ENCODE measurements around the gene FBXL3. TPM values are rescaled to one million over a fixed set of nuclear protein-coding genes. Genes with fewer than 3 reads are reported as not detected.

FBXL3 gene
- total and polyA plus RNA-seq, 2 experiments from 2014 or later: 5.0 to 14.6 TPM

- TF ChIP-seq CTCF (conservative IDR thresholded peaks at IDR 0.05; ENCODE audit: low read depth in 2 of 2) (no peak), NANOG (IDR thresholded peaks at IDR 0.05; ENCODE audit: borderline replicate concordance) (no peak), ZNF114 (CRISPR knock-in tag; IDR thresholded peaks at IDR 0.05) (no peak), ZNF331 (CRISPR knock-in tag; IDR thresholded peaks at IDR 0.05; ENCODE audit: low read depth) (no peak), ETS1 (IDR thresholded peaks at IDR 0.05) (no peak), EZH2 (IDR thresholded peaks at IDR 0.05; ENCODE audit: low read depth, unreplicated experiment) (no peak)
Observed at GRCh38 chr13:77040076-77040475, 13.1 kb upstream of the FBXL3 start (continued).

GRCh38 chr13:77038907-77039480, 12.0 kb upstream of the FBXL3 start:
- H3K4me1 Mint-ChIP-seq: no peaks in the 10 kb centered on the region
- H3K27ac ChIP-seq (ENCODE audit: low read depth): no peak overlapping the region
- H4K20me1 ChIP-seq (replicated peaks; ENCODE audit: insufficient read depth): no peaks in the 10 kb centered on the region
- H3K79me2 ChIP-seq (replicated peaks; ENCODE audit: insufficient read depth): no peaks in the 10 kb centered on the region
- no peak overlapping the region for H3K4me3 ChIP-seq
- no peak for DNase-seq (ENCODE audit: low spot score)
- no peaks in the 10 kb centered on the region for H3K27me3 Mint-ChIP-seq (ENCODE audit: insufficient read depth, low read depth, poor library complexity)
- H3K27ac Mint-ChIP-seq: no peak overlapping the region
- no peaks in the 10 kb centered on the region for H3K9me3 Mint-ChIP-seq
- H3K4me2 ChIP-seq: no peak overlapping the region
- no peaks in the 10 kb centered on the region for H3F3A ChIP-seq (replicated peaks; ENCODE audit: low read depth)
- no peaks in the 10 kb centered on the region for H3K4me1 ChIP-seq (ENCODE audit: insufficient read depth)
- no peaks in the 10 kb centered on the region for H3K36me3 ChIP-seq (ENCODE audit: insufficient read depth)
- no peaks in the 10 kb centered on the region for H3K36me3 Mint-ChIP-seq (ENCODE audit: low read depth)
- H3K4me3 Mint-ChIP-seq: no peak overlapping the region
- no peak for ATAC-seq
- no peaks in the 10 kb centered on the region for H3K27me3 ChIP-seq (ENCODE audit: insufficient read depth)
- H3K9me2 ChIP-seq (ENCODE audit: insufficient read depth): peaks cover 6% of the 10 kb centered on the region; the same call in 1 of the 2 replicates
- no peak overlapping the region for H2AFZ ChIP-seq
- TF ChIP-seq STAT1 (IDR thresholded peaks at IDR 0.05; ENCODE audit: unreplicated experiment) (no peak), ZNF462 (CRISPR knock-in tag; IDR thresholded peaks at IDR 0.05) (no peak), NANOG (IDR thresholded peaks at IDR 0.05; ENCODE audit: borderline replicate concordance) (no peak), ETS1 (IDR thresholded peaks at IDR 0.05) (no peak), CTCF (conservative IDR thresholded peaks at IDR 0.05; ENCODE audit: low read depth in 2 of 2) (no peak), CREB1 (CRISPR knock-in tag; IDR thresholded peaks at IDR 0.05; ENCODE audit: low read depth) (no peak)
